T47D (cell line): ENCODE results near the gene SMAD6.
A peak's percentile ranks its signal among the peaks of the same experiment; 100 is the strongest.

Experiments
- DNase-seq, 2 experiments: peaks; one replicate each; pipeline versions ENCODE4 v3.0.0 to v3.0.0-alpha.2; 2011 to 2012; ENCODE audit warnings: low read depth in 1 of 2, low spot score in 1 of 2
- JUND ChIP-seq: IDR thresholded peaks from 2 replicates; pipeline ENCODE4 v1.6.1; 2012; ENCODE audit warnings: low read depth
- in situ Hi-C: cut with HindIII; loops from 2 replicates; pipeline ENCODE4 v1.10.0; 2016; ENCODE audit warnings: low sequenced_read_pairs, low pct_unique_long_range_greater_than_20kb

Gene SMAD6

DNA sequence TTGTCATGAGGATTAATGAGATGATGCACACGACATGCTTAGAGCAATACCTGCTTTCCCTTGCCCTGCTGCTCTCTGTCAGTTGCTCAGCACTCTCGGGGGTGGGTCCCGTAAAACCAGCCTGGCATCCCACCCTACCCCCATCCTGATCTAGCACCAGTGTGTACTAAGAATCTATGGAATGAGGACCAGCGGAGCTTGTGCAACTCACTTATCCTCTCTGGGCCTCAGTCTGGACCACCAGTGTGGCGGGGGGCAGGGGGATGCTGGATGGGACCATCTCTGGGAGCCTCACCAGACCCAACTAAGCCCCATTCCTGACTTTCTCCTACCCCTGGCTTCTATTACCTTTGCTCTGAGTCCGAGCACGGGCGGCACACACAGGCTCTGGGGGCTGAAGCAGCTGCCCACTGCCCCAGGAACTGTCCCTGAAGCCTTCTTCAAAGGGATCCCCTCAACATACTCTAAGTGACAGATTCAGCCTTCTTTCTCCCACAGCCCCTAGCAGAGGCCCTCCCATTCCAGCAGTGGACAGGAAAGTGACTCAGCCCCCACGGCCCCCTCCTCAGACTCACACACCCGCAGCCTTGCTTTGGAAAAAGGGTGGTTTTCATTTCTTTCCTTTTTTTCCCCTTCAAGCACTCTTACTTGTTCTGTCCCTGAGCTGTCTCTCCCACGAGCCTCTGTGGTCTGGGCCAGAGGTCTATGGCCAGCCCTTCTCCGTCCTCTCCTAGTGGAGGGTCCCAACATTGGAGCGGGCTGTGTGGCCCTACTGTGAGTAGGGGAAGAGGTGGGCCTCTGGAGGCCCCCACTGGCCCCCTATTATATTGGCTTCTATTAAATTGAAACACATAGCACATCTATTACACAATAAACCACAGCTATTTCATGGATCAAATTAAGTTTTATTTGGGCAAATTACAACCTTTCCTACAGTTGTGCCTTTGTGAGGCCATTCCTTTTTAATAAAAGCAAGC is 100.3 kb downstream of the SMAD6 start:
- in situ Hi-C loops: no loop called here
- no peak for DNase-seq

DNA sequence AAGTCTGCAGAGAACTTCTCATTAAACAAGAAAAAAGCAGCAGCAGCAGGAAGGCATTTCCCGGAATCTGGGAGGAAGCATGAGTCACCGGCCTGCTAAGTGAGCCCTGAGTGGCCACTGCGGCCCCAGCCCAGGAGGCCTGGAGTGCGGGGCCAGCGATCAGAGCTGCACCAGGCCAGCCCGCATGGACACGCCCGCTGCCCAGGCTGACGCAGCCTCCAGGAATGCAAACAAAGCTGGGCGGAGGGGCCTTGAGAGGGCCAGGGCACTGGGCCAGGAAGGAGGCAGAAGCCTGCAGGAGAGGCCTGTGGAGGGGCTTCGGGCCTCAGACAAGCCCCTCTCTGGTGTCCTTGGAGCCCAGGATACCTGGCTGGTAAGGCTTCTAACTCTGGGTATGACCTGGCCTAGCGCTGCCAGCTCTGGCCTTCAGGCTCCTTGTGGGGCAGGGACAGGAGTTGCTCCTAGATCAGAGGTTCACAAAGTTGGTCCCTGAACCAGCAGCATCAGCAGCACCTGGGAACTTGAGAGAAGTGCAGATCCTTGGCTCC is 101.2 kb downstream of the SMAD6 start:
- DNase-seq: peak; percentile 54 to 80
- in situ Hi-C loops: no loop called here
- TF ChIP-seq JUND: peak; percentile 76; the same call in 1 of the 2 replicates

More for the DNA sequence above, 100.3 kb downstream of the SMAD6 start:
- no peak for TF ChIP-seq JUND

DNA sequence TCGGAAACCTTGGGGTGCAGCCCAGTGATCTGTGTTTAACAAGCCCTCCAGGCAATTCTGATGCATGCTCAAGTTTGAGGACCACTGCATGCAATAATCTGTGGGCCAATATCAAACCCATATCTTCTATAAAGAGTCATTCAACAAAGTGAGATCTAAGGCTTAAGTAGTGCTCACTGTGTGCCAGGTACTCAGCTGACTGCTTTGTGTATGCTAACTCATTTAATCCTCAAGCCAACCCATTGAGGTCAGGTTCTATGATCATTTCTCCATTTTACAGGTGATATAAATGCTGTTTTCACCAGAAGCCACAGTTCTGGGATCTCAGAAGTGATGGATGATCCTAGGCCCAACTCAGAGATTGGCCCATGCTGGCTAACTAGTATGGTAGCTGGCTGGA is 101.7 kb downstream of the SMAD6 start:
- in situ Hi-C loops: no loop called here
- no peak for TF ChIP-seq JUND
- DNase-seq: no peak

DNA sequence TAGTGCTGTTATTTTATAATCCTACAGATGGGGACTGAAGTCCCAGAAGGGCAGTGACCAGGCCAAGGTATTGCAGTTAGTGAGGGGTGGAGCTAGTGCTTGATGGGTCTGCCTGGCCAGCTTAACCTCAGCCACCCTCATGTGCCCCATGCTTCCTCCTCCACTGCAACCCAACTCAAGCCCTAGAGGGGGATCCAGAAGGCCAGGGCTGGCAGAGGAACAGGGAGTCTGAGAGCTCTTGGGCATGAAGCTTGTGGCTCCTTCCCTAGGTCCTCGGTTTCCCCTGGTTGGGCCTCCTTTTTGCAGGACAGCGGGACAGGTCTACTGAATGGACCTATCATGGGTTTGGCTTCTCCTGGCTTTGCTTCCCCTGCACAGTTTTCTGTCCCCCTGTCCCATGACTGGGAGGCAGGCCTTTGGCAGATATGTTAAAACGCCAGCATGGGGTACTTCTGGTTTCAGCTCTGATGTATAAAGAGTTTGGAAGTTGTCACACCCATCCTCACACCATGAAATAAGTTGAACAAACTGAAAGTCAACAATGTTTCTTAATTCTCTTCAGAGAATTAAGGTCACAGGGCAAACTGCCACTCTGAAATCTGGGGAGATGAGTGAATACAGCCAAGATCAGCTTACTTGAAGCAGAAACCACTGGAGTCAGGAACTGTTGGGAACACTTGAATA is 103.3 kb downstream of the SMAD6 start:
- DNase-seq: no peak
- in situ Hi-C loops: no loop called here
- TF ChIP-seq JUND: no peak

DNA sequence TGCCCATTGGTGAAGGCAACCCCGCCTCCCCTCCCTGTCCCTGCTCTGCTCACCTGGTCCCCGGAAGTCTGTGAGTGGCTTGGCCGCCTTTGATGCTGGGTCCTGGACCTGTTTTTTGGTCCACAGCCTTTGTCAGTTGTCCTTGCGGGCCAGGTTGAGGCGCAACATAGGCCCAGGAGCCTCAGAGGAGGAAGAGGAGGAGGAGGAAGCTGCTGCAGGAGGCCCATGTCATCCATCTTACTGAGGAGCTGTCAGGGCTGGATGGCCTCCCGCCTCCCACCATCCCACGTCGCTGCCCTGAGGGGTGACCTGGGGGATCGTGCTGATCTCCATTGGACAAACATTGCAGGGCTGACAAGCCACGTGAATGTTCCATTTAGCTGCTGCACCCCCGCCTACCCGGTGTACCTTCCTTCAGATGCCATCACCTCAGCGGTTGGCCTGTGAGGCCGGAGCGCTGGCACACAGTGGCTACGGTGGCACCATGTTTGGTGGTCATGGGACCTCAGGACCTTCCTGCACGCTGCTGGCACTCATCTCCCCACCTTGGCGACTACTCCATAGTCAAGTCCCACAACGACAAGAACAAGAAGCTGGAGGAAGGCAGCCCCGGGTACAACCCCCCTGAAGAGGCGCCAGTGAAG is 106.3 kb downstream of the SMAD6 start:
- DNase-seq: no peak
- TF ChIP-seq JUND: no peak
- in situ Hi-C loops: no loop called here

DNA sequence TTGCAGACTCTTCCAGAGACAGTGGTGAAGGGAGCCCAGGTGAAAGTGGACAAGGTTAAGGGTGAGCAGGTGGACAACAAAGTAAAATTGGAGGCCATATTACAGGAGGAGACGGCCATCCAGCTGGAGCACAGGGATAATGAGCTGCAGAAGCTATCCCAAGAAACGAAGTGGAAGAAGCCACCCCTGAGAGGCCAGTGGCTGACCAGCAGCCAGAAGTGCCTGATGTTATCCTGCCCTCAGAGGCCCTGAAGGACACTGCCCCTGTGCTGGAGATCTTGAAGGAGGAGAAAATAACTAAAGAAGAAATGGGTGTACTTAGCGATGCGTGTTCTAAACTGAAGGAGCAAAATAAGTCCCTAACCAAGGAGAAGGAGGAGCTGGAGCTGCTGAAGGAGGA is 107.6 kb downstream of the SMAD6 start:
- TF ChIP-seq JUND: no peak
- in situ Hi-C loops: no loop called here
- DNase-seq: no peak

DNA sequence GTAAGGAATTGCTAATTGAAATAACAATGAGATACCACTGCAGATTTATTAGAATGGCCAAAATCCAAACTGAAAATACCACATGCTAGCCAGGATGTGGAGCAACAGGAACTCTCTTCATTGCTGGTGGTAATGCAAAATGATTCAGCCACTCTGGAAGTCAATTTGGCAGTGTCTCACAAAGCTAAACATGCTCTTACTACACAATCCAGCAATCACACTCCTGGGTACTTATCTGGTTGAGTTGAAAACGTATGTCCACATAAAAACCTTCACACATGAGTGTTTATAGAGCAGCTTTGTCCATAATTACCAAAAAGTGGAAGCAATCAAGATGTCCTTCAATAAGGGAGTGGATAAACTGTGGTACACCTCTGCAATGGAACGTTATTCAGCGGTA is 113.3 kb downstream of the SMAD6 start:
- DNase-seq: no peak
- TF ChIP-seq JUND: no peak
- in situ Hi-C loops: no loop called here

DNA sequence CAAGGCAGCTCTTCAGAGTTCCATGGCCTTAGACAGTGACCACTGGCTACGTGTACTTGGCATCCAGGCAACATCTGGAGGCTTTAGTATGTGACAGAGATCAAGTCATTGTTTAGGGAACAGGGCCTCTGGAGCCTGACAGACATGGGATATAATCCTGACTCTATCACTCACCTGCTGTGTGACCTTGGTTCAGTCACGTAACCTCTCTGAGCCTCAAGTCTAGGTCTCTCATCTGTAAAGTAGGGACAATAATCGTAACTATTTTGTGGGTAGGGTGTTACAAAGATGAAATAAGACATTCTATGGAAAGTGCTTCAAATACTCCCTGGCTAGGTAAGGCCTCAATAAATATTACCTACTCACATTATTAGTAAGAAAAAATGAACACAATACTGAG is 114.2 kb downstream of the SMAD6 start:
- in situ Hi-C loops: no loop called here
- DNase-seq: no peak
- TF ChIP-seq JUND: no peak

DNA sequence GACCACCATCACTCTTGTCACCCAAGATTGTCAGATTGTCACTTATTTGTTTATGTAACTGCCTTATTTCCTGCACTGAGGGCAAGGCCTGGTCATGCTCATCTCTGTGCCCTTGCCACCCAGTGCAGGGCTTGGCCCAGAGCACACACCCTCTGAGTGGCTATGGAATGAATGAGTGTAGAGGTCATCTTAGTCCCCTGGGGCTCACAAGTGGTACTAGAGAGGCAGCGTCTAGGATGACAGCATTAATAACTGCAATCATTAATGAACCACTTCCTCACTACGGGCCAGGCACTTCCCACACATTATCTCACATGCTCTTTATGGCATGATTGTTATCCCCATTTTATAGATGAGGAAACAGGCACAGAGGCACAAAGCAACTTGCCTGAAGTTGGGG is 117.0 kb downstream of the SMAD6 start:
- no peak for DNase-seq
- TF ChIP-seq JUND: no peak
- in situ Hi-C loops: no loop called here

DNA sequence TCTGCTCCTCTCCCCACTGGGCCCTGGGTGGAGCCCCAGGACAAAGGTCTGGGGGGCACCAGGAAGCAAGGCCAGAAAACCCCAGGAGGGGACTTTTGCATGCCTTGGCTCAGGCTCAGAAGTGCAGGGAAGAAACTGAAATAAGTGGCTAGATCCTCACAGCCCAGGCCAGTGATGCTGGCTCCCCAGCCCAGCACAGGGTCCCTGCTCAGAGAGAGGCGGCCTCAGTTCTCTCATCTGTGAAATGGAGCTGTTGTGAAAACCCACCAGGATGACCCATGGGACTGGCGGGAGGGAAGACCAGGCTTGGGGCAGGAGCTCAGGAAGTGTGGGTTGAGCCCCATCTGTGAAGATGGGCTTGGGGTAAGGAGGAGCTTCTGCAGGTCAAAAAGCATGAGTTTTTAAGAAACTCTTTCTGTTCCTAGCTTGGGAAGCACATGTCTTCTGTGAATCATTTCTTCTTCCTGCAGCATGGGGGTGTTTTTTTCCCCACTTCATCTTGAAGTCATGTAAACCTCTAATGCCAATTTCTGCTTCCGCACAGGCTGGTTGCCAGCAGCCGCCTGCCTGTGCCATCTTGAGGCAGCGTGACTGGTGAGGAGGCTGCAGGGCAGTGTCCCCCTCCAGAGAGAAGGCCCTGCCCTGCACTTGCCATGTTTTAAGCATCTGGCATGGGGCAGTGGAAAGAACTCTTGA is 118.6 kb downstream of the SMAD6 start:
- no peak for DNase-seq
- TF ChIP-seq JUND: no peak
- in situ Hi-C loops: no loop called here

DNA sequence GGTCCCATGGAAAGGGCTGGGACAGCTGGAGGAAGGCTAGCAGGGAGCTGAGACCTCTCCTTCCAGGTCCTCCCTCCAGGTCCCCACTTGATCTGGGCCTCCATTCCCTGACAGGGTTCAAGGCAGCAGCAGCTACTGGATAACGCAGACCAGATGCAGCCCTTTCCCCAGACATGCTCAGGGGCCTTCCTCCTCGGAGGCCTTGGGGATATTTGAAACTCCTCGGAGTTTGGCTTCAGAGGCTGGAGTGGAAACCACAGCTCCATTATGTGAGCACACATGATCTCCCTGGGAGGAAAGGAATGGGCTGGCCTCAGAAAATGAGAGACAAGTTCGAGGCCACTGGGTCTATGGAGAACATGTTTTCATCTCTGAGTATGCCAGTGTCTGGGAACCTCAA is 119.3 kb downstream of the SMAD6 start:
- TF ChIP-seq JUND: no peak
- in situ Hi-C loops: no loop called here
- no peak for DNase-seq

DNA sequence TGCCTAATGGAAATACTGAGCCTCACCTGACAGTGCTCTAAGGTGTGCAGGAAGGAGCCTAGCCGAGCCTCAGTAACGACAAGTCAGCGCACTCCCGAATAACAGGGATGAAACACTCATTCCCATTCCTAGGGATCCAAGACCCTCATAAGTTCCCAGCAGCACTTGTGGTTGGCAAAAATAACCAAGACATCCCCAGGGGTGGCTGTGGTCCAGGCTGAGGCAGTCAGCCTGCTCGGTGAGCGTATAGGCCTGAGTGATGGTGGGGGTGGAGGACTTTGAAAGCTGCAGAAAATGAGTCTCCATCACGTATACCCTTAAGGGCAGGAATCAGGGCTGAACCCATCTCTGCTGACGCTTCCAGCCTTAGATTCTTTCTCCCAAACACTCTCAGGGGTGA is 120.1 kb downstream of the SMAD6 start:
- in situ Hi-C loops: no loop called here
- no peak for DNase-seq
- no peak for TF ChIP-seq JUND
